ENCODE data around the gene RPP21.
"Not testable (repeated sequence)": the region's sequence is repeated elsewhere in the genome, so short reads cannot be mapped to it uniquely, and the experiment has no call there.

Gene RPP21

DNA sequence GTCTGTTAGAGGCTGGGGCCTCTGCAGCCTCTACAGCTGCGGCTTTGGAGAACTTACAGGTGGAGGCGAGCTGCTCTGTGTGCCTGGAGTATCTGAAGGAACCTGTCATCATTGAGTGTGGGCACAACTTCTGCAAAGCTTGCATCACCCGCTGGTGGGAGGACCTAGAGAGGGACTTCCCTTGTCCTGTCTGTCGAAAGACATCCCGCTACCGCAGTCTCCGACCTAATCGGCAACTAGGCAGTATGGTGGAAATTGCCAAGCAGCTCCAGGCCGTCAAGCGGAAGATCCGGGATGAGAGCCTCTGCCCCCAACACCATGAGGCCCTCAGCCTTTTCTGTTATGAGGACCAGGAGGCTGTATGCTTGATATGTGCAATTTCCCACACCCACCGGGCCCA lies 15.6 kb upstream of the RPP21 start:
- DNase-seq (ENCODE audit: low spot score): no peak

DNA sequence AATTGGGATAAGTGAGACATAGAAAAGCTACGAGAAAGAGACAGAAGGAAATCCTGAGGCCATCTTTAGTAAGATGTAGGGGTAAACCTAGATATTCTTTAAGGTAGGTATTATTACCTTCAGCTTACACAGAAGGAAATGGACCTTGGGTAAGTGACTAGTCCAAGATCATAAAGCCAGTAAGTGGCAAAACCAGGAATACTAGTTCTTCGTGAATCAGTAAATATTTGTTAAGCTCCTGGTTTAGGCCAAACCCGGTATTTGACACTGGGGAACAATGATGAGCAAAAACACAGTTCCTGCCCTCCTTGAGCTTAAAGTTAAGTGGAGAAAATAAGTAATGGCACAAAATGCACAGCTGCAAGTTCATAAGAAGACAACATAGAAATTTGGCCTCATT lies 13.0 kb upstream of the RPP21 start:
- no peak for DNase-seq (ENCODE audit: low spot score)

DNA sequence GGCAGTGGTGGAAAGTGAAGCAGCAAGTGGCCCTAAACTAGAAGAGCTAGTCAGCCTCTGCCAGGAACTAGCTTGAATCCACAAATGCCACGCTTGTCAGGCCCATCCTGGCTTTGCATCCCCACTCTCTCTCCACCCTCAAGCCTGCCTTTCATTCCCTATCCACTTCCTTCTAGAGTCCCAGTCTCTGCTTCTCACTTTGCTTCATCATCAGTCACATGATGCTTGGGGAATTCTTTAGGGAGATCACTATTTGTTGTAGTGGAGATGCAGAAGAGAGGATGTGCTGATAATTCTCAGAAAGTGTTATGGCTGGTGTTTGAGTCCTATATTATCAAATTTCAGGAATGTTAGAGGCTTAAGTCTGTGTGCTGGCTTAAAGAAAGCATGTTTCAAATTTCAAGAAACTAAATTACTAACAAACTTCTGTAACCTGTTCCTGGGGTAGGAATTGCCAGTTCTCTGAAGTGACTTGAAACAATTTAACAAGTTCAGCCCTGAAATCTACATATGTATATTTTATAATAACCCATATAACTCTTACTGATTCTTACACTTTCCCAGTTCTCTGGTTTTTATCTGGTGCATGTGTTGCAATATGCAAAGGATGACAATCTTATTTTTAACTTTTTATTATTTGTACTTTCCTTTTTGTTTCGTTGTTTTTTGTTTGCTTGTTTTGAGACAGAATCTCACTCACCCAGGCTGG lies 10.7 kb upstream of the RPP21 start:
- no peak for DNase-seq (ENCODE audit: low spot score)

DNA sequence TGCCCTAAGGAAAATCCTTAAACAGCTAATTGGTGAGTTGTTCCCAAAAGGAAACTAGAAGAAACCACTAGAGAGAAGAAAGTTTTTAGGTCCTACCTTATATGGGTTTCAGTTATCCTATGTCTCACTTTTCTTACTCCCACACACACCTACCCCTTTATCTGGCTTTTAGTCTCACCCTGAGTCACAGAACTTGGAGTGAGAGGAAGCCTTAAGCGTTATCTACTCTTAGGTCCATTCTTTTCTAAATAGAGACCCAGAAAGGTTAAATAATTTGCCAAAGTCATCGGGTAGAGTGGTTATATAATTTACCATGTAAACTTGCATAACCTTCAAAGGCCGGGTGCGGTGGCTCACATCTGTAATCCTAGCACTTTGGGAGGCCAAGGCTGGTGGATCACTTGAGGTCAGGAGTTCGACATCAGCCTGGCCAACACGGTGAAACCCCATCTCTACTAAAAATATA lies 4.3 kb upstream of the RPP21 start:
- DNase-seq (ENCODE audit: low spot score): no peak

DNA sequence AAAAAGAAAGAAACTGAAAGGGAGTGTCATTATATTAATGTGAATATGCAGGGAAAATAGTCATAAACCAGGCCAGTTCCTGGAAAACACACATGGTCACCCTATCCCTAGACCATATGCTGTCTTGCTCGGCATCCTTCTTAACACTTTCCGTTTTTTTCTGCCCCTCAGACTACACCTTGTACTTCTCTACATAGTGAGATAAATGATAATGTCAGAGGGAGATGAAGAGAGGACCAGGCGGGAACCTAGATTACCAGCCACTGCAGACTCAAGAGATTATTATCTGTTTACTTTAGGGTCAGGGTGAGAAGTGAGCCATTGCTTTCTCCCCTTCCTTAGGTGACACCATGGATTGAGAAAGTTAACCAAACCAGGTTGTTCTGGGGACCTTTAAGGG lies 3.7 kb upstream of the RPP21 start:
- DNase-seq (ENCODE audit: low spot score): no peak

DNA sequence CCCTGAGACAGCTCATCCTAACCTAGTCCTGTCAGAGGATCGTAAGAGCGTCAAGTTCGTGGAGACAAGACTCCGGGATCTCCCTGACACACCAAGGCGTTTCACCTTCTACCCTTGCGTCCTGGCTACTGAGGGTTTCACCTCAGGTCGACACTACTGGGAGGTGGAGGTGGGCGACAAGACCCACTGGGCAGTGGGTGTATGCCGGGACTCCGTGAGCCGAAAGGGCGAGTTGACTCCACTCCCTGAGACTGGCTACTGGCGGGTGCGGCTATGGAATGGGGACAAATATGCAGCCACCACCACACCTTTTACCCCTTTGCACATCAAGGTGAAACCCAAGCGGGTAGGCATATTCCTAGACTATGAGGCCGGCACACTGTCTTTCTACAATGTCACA lies 3.2 kb upstream of the RPP21 start:
- no peak for DNase-seq (ENCODE audit: low spot score)

DNA sequence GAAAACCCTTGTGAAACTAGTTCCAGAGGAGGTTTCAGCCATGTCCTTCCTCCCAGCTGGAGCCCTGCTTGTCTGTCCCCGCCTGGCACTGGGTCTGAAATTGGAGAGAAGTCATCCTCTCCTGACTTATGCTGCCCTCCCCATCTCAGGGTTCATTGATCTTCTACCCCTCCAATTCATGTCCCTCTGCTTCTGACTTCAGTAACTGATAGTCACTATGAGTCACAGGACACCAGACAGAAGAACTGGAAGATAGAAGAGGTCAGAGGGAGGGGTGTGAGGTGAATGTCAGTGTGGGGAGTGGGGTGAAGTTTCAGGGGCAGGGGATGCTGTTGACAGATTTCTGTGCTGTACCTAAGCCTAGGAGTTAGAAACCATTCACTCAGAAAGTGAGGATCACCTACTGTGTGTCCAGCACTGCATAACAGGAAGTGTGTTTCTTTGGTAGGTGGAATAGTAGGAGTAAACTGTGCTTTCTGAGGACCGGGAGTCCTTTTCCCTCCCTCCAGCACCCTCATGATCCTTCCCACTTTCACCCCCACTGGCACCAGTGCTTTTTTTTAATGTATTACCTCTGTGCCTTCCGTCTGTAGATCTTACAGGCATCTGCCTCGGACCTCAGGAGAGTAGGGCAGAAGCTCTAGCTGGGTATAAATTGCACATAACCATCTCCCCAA lies 627 bp upstream of the RPP21 start:
- DNase-seq (ENCODE audit: low spot score): no peak

DNA sequence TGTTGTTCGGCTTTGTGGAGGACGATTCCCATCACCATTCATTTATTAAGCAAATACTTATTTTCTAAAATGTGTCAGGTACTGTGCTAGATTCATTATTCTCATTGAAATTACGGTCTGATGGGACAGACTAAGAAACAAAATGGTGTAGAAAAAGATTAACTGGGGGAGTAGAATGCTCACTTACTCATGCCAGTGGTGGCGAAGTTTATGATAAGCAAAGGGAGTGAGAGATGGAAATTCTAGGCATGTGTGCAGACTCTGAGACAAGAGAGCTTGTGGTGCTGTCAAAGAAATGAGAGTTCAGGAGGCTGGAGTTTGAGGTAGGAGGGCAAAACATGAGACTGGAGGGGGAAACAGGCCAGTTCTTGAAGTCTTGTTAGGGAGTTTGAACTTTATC lies 896 bp downstream of the RPP21 start:
- DNase-seq (ENCODE audit: low spot score): no peak

DNA sequence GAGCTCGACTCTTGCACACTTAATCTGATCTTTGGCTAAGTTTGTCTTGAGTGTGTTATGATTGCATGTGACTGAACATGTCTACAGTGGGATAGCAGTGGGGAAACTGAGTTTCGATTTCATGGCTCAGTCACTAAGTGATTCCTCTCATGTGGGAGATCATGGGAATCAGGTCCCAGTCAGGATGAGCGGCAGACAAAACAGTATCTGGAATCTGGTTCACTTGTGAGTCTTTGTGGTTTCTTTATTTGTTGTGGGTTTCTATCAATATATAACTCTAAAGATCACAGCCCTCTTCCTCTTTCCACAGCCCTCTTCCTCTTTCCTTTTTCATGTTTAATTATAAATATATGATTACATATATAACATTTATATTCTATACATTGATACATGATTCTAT lies 4.0 kb downstream of the RPP21 start:
- DNase-seq (ENCODE audit: low spot score): no peak

DNA sequence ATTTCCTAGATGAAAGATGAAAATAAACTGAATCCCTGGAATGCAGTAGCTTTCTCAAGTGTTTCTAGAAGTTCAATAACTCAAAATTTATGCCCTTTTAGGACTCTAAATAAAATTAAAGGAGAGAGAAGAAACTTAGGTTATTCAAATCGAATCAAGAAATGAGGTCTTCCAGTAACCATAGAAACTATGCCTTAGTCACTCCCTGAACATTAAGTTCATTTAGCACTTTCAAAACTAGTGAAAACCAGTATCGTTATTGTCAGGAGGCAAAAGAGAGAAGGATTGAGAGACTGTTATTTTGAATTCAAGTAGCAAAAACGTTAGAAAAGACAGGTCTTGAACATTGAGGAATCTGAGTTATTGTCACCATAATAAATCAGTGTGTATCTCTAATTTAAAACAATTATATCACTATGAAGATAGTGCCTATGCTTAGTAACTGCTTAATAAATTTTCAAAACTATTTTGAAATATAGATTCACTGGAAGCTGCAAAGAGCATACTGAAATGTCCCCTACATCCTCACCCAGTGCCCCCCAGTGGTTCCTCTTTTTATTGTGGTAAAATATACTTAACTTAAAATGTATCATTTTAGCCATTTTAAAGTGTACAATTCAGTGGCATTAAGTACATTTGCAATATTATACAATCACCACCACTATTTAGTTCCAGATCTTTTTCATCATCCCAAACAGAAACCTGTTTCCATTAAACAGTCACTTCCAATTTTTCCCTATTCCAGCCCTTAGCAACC lies 4.6 kb downstream of the RPP21 start:
- DNase-seq (ENCODE audit: low spot score): no peak

DNA sequence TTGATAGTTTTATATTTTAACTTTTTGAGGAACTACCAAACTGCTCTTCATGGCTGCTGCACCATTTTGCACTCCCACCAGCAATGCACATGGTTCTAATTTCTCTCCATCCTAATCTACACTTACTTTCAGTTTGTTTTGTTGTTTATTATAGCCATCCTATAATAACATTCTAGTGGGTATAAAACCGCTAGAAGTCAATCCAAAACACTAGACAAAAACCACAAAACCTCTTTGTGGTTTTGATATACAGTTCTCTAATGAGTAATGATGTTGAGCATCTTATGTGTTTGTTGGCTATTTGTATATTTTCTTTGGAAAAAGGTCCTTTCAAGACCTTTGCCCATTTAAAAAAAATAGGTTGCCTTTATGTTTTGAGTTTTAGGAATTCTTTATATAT lies 5.6 kb downstream of the RPP21 start:
- DNase-seq (ENCODE audit: low spot score): no peak

DNA sequence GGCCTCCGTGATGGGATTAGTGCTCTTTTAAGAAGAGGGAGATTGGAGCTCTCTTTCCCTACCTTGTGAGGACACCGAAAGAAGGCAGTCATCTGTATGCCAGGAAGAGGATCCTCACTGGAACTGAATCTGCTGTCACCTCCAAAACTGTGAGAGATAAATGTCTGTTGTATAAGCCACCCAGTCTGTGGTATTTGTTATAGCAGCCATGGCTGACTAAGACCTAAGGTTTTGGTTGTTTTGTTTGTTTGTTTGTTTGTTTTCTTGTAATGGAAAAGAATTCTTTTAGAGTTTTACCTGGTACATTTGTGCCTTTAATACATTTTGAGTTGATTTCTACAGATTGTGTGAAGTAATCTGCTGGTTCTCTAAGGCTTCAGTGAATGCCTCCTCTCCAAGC lies 7.6 kb downstream of the RPP21 start:
- DNase-seq (ENCODE audit: low spot score): no peak

DNA sequence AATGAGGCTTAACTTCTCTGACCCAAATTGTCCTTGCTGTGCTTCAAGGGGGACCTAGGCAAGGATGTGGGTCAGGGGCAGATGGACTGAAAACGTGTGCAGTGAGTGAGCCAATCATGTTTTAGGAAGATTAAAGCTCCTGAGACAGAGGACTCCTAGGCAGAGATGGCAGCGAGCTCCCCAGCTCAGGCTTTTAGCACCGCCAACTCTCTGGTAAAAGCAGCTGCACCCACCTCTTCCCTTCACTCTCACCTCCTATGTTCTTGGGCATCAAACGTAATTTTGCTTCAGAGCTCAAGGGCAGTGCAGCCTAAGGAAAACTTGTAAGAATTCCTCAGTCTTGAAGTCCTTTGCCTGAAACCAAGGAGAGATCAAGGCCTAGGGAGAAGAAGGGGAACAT lies 10.3 kb downstream of the RPP21 start:
- no peak for DNase-seq (ENCODE audit: low spot score)

DNA sequence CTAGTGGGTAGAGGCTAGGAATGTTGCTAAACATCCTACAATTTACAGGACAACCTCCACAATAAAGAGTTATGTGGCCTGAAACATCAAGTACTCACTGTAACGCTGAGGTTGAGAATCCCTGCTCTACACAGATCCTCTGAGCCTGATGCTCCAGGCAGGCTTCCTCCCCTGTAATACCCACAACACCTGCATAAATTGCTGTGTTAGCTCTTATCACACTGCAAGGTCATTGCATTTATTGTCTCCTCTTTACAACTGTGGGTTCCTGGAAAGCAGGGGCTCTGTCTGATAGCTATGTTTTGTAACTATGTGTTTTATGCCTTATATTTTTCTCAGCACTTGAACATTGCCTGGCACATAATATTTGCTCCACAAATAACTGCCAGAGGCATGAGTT lies 11.6 kb downstream of the RPP21 start:
- DNase-seq (ENCODE audit: low spot score): no peak

DNA sequence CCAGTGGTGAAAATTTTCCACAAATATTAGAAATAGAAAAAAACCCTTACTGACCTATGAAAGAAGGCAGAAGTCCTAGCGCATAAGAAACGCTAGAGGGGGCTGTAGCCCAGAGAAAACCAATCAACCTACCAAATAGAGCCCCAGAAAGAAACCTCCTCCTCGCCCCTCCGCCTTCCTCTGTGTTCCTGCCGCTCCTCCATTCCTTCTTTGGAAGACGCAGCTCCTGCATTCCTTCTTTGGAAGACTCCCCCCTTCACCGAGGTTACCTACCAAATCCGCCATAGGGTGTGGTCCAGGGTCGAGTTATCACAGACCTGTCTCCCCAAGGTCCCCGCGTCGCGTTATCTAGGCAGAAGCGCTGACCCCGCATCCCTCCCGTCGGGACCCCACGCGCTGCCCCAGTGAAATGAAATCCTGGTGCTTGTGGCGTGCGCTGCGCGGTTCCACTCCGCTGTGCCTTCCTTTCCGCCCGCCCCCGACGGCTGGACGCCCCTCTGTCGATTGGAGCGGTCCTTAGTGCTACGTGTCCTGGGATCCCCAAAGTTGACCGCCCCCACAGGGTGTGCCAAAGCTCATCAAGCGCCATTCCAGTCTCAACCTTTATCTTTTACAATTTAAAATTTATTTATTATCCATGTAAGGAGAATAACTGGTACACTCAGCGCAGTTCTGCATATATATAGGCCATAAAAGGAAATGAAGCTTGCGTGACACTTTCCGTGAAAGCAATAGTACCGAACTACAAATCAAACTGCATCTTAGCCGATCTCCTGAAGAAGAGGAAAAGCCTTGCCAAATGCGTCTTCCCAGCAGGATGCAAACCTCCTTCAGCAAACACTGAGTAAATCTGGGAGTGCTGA lies 13.0 kb downstream of the RPP21 start:
- peak; percentile 29 for DNase-seq (ENCODE audit: low spot score)

DNA sequence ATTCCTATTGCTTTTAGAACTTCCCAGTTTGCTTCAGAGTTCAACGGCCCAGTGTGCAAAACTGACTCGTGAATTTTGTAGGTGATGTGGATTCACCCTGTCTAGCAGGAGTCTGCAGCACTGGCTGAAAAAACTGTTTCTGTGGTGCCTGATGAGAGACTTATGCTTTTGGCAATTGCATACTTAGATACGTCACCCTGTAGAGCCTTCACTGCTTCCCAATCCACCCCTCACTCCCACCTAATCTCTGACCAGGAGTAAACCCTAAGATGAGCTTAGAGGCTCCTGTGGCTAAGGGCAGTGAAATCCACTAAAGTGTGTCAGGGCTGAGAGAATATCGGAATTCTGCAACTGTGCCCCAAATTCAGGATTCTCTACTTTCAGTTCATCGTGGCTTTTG lies 14.3 kb downstream of the RPP21 start:
- no peak for DNase-seq (ENCODE audit: low spot score)

DNA sequence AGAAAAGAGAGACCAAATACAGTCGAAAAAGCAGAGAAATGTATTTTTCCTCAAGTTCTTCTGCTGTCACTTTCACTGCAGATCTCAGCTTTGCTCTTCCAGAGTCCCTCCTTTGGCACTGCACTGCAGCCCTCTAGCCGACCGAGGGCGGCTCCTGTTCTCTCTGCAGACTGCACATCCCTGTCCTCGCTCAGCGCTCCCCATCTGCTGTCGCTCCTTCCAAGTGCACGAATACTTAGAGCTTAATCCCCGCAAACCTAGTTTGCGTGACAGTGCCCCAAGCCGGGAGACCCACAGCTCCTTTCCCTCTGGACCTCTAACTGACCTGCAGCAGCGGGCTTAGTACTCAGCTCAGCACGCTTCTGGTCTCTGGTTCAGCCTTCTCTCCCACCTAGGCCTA lies 15.2 kb downstream of the RPP21 start:
- no peak for DNase-seq (ENCODE audit: low spot score)

DNA sequence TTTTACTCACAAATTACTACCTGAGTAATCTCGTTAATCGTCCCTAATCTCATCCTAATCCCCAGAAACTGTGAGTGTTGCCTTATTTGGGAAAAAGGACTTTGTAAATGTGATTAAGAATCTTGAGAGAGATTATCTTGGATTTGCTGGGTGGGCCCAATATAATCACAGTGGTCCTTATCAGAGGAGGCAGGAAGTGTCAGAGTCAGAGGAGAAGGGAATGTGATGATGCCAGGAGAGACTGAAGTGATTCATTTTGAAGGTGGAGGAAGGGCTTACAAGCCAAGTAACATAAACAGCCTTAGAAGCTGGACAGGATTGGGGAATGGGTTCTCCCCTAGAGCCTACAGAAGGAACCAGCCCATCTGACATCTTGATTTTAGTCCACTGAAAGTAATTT lies 16.7 kb downstream of the RPP21 start:
- DNase-seq (ENCODE audit: low spot score): no peak

DNA sequence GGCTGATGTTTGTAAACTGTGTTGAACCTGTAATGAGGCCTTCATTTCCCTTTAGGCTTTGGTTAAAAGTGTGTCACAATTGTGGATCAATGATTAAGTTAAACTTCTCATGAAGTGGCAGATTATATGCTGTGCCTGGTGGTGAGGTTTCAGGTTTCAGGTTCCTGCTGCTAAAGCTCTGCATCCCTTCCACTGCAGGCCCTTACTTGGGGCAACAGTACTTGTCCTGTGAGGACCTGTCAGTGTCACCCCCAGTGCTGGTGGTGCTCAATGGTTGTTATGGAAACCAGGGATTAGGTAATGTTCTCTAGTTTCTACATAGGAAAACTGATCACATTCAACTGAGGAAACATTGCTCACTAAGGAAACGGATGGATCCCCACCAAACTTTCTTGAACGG lies 18.5 kb downstream of the RPP21 start:
- DNase-seq (ENCODE audit: low spot score): no peak

DNA sequence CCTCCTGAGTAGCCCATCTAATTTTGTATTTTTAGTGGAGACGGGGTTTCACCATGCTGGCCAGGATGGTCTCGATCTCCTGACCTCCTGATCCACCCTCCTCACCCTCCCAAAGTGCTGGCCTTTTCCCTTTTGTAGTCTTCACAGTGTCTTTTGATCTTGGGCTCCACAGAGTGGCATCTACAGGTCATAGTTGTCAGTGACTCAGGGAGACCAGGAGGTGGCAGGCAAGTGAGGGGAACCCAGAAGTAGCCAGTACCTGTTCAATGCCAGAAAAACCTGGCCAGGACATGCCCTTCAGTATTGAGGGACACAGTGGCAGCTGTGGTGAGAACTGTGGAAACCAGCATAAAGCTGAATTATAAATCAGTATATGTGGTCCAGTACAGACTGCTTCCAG lies 19.6 kb downstream of the RPP21 start:
- DNase-seq (ENCODE audit: low spot score): no peak

DNA sequence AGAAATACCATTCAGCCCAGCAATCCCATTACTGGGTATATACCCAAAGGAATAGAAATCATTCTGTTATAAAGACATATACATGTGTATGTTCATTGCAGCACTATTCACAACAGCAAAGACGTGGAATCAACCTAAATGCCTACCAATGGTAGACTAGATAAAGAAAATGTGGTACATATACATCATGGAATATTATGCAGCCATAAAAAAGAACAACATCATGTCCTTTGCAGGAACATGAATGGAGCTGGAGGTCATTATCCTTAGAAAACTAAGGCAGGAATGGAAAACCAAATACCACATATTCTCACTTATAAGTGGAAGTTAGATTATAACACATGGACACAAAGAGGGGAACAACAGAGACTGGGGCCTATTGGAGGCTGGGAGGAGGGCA lies 24.3 kb downstream of the RPP21 start:
- not testable (repeated sequence) for DNase-seq (ENCODE audit: low spot score)

DNA sequence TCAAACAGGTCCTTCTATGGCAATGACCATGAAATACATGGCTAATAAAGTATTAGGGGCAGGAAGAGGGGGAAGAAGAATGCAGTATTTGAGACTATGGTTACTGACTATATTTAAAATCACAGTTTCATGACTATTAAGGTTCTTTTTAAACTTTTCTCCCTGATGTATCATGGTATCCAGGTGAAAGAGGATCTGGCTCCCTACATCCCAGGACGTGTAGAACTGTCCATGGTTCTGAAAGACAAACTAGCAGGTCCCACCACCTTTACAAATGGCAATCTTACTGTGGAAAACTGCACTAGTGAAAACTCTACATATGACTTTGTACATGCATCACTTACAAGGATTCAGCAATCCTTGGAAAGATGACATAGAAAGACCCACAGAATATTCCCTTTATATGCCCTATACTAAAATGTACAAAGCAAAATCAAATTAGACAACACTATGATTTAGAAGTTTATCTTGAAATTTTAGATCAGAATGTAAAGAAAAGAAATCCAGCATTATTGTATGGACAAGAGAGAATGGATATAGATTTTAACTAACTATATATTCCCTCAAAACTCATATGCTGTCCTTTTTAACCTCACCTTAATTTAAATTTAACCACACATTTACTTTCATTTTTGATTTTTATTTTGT lies 33.5 kb downstream of the RPP21 start:
- no peak for DNase-seq (ENCODE audit: low spot score)

All from hematopoietic multipotent progenitor cell treated with erythropoietin and hydrocortisone succinate and interleukin-3 and kit ligand, for 17 days (in vitro differentiated cells).